Measurements from ENCODE around the gene GDA. TPM values are rescaled to one million over a fixed set of nuclear protein-coding genes. Genes with fewer than 3 reads are reported as not detected.

GDA gene
- total and polyA plus RNA-seq, 4 donors, result 0.37 to 24.4 (median 19.5) TPM

- Histone ChIP-seq H3K9me3 (ENCODE audit: control insufficient read depth in 4 of 4, low read length in 3 of 4) (no peaks in the 10 kb centered on the region), H3K27ac (ENCODE audit: low read depth in 1 of 2, low read length in 2 of 2) (no peak overlapping the region), H3K9ac (ENCODE audit: low read depth in 1 of 2, low read length in 2 of 2) (no peak overlapping the region), H3K4me1 (ENCODE audit: control insufficient read depth in 4 of 4, insufficient read depth in 4 of 4, low read length in 3 of 4) (peaks cover 0 to 4% (median under 1%) of the 10 kb centered on the region in 4 donors), H3K27me3 (ENCODE audit: control insufficient read depth in 4 of 4, insufficient read depth in 4 of 4, low read length in 3 of 4) (no peaks in the 10 kb centered on the region), H3K4me3 (ENCODE audit: low read depth in 1 of 3, low read length in 3 of 3) (no peak overlapping the region), H3K36me3 (ENCODE audit: control insufficient read depth in 4 of 4, insufficient read depth in 3 of 4, low read depth in 1 of 4, low read length in 3 of 4) (peaks cover 6 to 35% (median 29%) of the 10 kb centered on the region in 4 donors)
- no peak for DNase-seq (ENCODE audit: low spot score)
- WGBS, result 85% methylated on average over 6 of the region's 6 CpGs
- TF ChIP-seq CTCF (IDR thresholded peaks at IDR 0.05; ENCODE audit: low read depth, low read length, missing input control) (no peak), YY1 (IDR thresholded peaks at IDR 0.05) (no peak), EGR1 (IDR thresholded peaks at IDR 0.05; ENCODE audit: low read depth in 2 of 2) (no peak), FOXA1 (IDR thresholded peaks at IDR 0.05) (no peak), ZBTB33 (IDR thresholded peaks at IDR 0.05) (no peak), MAX (IDR thresholded peaks at IDR 0.05) (no peak), HNF4G (IDR thresholded peaks at IDR 0.05) (no peak), REST (IDR thresholded peaks at IDR 0.05) (no peak)
Observed at GRCh38 chr9:72210522-72210921, 61.3 kb downstream of the GDA start.

GRCh38 chr9:72211047-72211446 lies 61.8 kb downstream of the GDA start:
- Histone ChIP-seq H3K27ac (ENCODE audit: low read depth in 1 of 2, low read length in 2 of 2) (no peak overlapping the region), H3K27me3 (ENCODE audit: control insufficient read depth in 4 of 4, insufficient read depth in 4 of 4, low read length in 3 of 4) (no peaks in the 10 kb centered on the region), H3K9ac (ENCODE audit: low read depth in 1 of 2, low read length in 2 of 2) (no peak overlapping the region), H3K9me3 (ENCODE audit: control insufficient read depth in 4 of 4, low read length in 3 of 4) (no peaks in the 10 kb centered on the region), H3K36me3 (ENCODE audit: control insufficient read depth in 4 of 4, insufficient read depth in 3 of 4, low read depth in 1 of 4, low read length in 3 of 4) (peaks cover 8 to 40% (median 34%) of the 10 kb centered on the region in 4 donors), H3K4me3 (ENCODE audit: low read depth in 1 of 3, low read length in 3 of 3) (no peak overlapping the region), H3K4me1 (ENCODE audit: control insufficient read depth in 4 of 4, insufficient read depth in 4 of 4, low read length in 3 of 4) (peaks cover 0 to 4% (median under 1%) of the 10 kb centered on the region in 4 donors)
- WGBS, result 82% methylated on average over 3 of the region's 3 CpGs
- no peak for DNase-seq (ENCODE audit: low spot score)
- TF ChIP-seq CTCF (IDR thresholded peaks at IDR 0.05; ENCODE audit: low read depth, low read length, missing input control) (no peak), JUND (IDR thresholded peaks at IDR 0.05) (no peak), SP1 (IDR thresholded peaks at IDR 0.05) (no peak), EGR1 (IDR thresholded peaks at IDR 0.05; ENCODE audit: low read depth in 2 of 2) (no peak), ZBTB33 (IDR thresholded peaks at IDR 0.05) (no peak), YY1 (IDR thresholded peaks at IDR 0.05) (no peak), RXRA (IDR thresholded peaks at IDR 0.05) (no peak), MAX (IDR thresholded peaks at IDR 0.05) (no peak), HNF4A (conservative IDR thresholded peaks at IDR 0.05) (no peak), HNF4G (IDR thresholded peaks at IDR 0.05) (no peak), GABPA (IDR thresholded peaks at IDR 0.05 in 1 of 2, conservative IDR thresholded peaks at IDR 0.05 in 1 of 2) (no peak), RAD21 (IDR thresholded peaks at IDR 0.05) (no peak), NR2F2 (IDR thresholded peaks at IDR 0.05) (no peak), ATF3 (IDR thresholded peaks at IDR 0.05) (no peak), TAF1 (conservative IDR thresholded peaks at IDR 0.05) (no peak), FOXA1 (IDR thresholded peaks at IDR 0.05) (no peak)
